ENCODE results near the gene TJP3.

- TF ChIP-seq CTCF (IDR thresholded peaks at IDR 0.05; ENCODE audit: low read depth, low read length, poor library complexity, severe bottlenecking) = no peak
- TF ChIP-seq EZH2phosphoT487 (IDR thresholded peaks at IDR 0.05; ENCODE audit: borderline replicate concordance, low read length) = no peak
These were observed 66.6 kb downstream of the TJP3 start for GRCh38 chr19:3774621-3775373.

Measured in DOHH2 (cell line).